Breast epithelium (tissue), 4 donors: ENCODE measurements around the gene TRIM25. TPM values are rescaled to one million over a fixed set of nuclear protein-coding genes. Genes with fewer than 3 reads are reported as not detected.

ENCODE experiments used
- DNase-seq, 2 donors: peaks; one replicate each; pipeline ENCODE4 v3.0.0-alpha.2; 2019; ENCODE audit warnings: low spot score in 2 of 2
- H3K27ac ChIP-seq, 2 donors: fragments of 200-600 bp; sonication (generic) in 1 of 2; one replicate each; pipeline ENCODE4 v1.5.1; 2016 to 2019; ENCODE audit warnings: mild to moderate bottlenecking in 1 of 2
- H3K27me3 ChIP-seq, 2 donors: fragments of 200-600 bp; sonication (generic) in 1 of 2; one replicate each; pipeline versions ENCODE4 v1.5.1 to v1.6.0; 2017 to 2019; ENCODE audit warnings: control low read depth in 1 of 2, mild to moderate bottlenecking in 1 of 2
- H3K36me3 ChIP-seq: fragments of 200-600 bp; one replicate; pipeline ENCODE4 v1.5.1; 2019
- H3K4me1 ChIP-seq, 2 donors: fragments of 200-600 bp; sonication (generic); one replicate each; pipeline ENCODE4 v1.5.1; 2016 to 2019; ENCODE audit warnings: control low read depth in 1 of 2
- H3K4me3 ChIP-seq, 3 donors: fragments of 200-600 bp; sonication (generic); 1 replicate in 2 of 3; 2 replicates in 1 of 3; pipeline ENCODE4 v1.5.1; 2016 to 2019; ENCODE audit warnings: mild to moderate bottlenecking in 3 of 3, moderate library complexity in 2 of 3
- H3K9me3 ChIP-seq, 2 donors: fragments of 200-600 bp; sonication (generic) in 1 of 2; one replicate each; pipeline ENCODE4 v1.5.1; 2016 to 2019; ENCODE audit warnings: control low read depth in 1 of 2
- CTCF ChIP-seq, 3 donors: fragments of 450-650 bp; IDR thresholded peaks; one replicate each; pipeline ENCODE4 v1.5.1; 2016 to 2017; ENCODE audit warnings: antibody characterized with exemption in 3 of 3, mild to moderate bottlenecking in 3 of 3, moderate library complexity in 3 of 3
- POLR2A ChIP-seq: fragments of 450-650 bp; IDR thresholded peaks from one replicate; pipeline ENCODE4 v1.6.1; 2016; ENCODE audit warnings: antibody characterized with exemption, mild to moderate bottlenecking, moderate library complexity
- POLR2AphosphoS5 ChIP-seq, 3 donors: sonication (generic); formaldehyde crosslinking; IDR thresholded peaks; one replicate each; pipeline ENCODE4 v1.6.1; 2017; ENCODE audit warnings: antibody characterized with exemption in 3 of 3
- intact Hi-C: fragments of 100-400 bp; cut with DNase I; formaldehyde crosslinking; loops from one replicate; pipeline ENCODE4 v1.15.1; 2023; ENCODE audit warnings: low total_unique reads
- total RNA-seq, 3 donors: library from RNA; depleted of rRNA; stranded (reverse); fragments of >200 nt; gene quantifications; one replicate each; pipeline ENCODE4 v1.1.0, GENCODE V29; 2016

The TRIM25 gene
- total RNA-seq, 3 donors from 2014 or later: 29.9 to 61.0 (median 37.1) TPM

GRCh38 chr17:56842577-56842976, 71.3 kb downstream of the TRIM25 start:
- Histone ChIP-seq H3K4me3 (no peak overlapping the region), H3K27me3 (no peaks in the 10 kb centered on the region), H3K27ac (no peak overlapping the region), H3K36me3 (no peaks in the 10 kb centered on the region), H3K4me1 (no peaks in the 10 kb centered on the region), H3K9me3 (no peaks in the 10 kb centered on the region)
- DNase-seq: no peak
- no peak for TF ChIP-seq POLR2AphosphoS5 (IDR thresholded peaks at IDR 0.05)
- no peak for TF ChIP-seq POLR2A
- no peak for TF ChIP-seq CTCF (IDR thresholded peaks at IDR 0.05)
- intact Hi-C loops: no loop called here

- intact Hi-C loops: no loop called here
- no peaks in the 10 kb centered on the region for H3K36me3 ChIP-seq
- no peak overlapping the region for H3K4me3 ChIP-seq
- H3K27me3 ChIP-seq: no peaks in the 10 kb centered on the region
- TF ChIP-seq CTCF (IDR thresholded peaks at IDR 0.05) (no peak), POLR2A (no peak), POLR2AphosphoS5 (IDR thresholded peaks at IDR 0.05) (no peak)
- H3K4me1 ChIP-seq: peaks cover 0 to 8% of the 10 kb centered on the region in 2 donors
- H3K9me3 ChIP-seq: no peaks in the 10 kb centered on the region
- H3K27ac ChIP-seq: no peak overlapping the region
- DNase-seq: no peak
These were observed 75.2 kb downstream of the TRIM25 start for GRCh38 chr17:56838687-56839086.

Other genes with a start within 250 kb of the TRIM25 start
- 1 to 10 TPM in 2 of 3 donors, under 1 TPM in 1; 0.48 to 2.3 (median 2.0) TPM for gene C17orf67, start 80.1 kb downstream of the TRIM25 start, total RNA-seq
- gene DGKE, start 79.9 kb downstream of the TRIM25 start, total RNA-seq: 10 to 100 TPM in 2 of 3 donors, 1 to 10 TPM in 1; 7.0 to 13.8 (median 11.9) TPM
- gene COIL, start 47.0 kb upstream of the TRIM25 start, total RNA-seq: 10 to 100 TPM in 2 of 3 donors, 1 to 10 TPM in 1; 8.8 to 23.0 (median 16.7) TPM
- 100 to 1,000 TPM in 2 of 3 donors, 10 to 100 TPM in 1; 55.4 to 264 (median 146) TPM for gene SCPEP1, start 64.1 kb upstream of the TRIM25 start, total RNA-seq
- 10 to 100 TPM; 38.1 to 87.7 (median 63.9) TPM for gene AKAP1, start 171.2 kb upstream of the TRIM25 start, total RNA-seq